Fibroblast of skin of left biceps (primary cell): ENCODE results near the gene UQCRFS1.
"Not testable (repeated sequence)": the region's sequence is repeated elsewhere in the genome, so short reads cannot be mapped to it uniquely, and the experiment has no call there.

Source experiments
- DNase-seq, 2 experiments: peaks; one replicate each; pipeline ENCODE4 v3.0.0-alpha.2; 2013; ENCODE audit warnings: low read depth in 2 of 2

The UQCRFS1 gene

DNA sequence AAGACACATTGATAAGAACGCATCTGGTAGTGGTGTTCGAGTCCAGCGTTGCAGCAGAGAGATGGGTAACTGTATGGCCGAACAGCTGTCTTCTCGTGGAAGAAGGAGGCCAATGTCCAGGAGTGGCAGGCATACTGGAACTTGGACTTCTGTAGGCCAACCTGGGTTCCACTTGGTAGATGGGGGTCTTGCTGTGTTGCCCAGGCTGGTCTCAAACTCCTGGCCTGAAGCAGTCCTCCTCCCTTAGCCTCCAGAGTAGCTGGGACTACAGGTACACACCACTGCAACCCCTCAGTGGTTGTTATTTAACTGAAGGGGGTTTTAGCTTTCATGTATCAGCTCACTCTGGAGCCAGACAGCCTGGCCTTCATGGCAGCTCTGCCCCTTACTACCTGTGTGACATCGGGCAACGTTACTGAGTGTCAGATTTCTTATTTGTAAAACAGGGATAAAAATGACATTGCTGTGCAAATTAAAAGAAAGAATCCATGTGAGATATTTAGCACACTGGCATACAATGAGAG lies 2.4 kb upstream of the UQCRFS1 start:
- DNase-seq, result no peak

DNA sequence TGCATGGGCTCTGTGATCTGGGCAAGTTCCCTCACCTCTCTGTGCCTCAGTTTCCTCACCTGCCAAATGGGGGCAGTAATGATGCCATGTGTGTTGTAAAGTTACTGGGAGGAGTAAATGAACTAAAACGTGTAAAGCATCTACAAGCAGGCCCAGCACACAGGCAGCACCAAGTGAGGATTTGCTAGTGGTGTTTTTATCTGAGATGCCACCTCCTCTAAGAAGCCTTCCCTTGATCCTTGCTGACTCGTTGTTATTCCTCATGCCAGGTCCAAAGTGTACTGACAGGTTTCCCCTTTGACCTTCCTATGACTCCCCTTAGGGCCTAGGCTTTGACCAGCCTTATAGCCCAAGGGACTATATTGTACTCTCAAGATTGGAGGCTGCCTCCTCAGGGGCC lies 1.5 kb upstream of the UQCRFS1 start:
- no peak for DNase-seq

DNA sequence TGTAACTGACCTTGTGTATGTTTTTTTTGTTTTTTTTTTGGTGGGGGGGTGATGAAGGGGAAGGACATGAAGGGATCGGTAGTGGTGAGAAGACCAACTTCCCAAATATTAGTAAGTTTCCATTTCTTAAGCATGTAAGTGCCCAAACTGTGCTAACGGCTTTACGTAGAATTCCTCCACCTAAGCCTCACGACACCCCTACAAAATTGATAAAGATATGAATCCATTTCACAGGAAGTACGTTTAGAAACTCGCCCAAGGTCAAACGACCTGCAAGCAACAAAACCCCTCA lies 649 bp downstream of the UQCRFS1 start:
- no peak for DNase-seq

DNA sequence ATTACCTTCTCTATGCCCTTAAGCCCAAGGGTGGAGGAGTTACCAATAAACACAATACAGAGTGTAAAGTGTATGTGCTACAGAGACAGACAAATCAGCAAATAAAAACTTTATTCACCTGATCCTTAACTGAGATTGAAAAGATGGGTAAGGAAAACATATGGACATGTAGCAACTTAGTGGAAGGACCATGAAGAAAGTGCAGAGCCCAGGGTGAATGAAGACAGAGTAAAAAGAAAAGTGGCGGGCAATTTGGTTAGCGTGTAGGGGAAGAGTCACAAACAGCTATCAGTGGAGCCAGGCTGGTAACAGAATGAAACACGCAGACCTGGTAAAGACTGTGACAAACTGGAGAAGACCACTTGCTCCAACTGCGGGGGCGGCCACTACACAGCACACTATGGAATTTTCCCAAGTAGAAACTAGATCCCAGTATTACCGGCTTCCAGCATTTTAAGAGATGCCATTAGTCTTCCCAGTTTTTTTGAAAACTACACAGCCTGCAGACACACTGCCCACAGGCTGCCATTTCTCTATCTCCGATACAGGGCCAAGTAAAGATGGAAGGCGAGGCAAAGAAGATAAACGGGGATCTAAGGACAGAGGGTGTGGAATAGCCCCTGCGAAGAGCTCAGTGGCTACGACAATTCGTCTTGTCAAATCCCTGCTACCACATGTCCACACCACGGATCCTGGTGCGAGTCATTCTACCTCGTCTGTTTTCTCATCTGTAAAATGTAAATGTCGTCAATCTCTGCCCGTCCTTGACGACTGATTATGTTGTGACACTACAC lies 1.2 kb downstream of the UQCRFS1 start:
- DNase-seq, result no peak

DNA sequence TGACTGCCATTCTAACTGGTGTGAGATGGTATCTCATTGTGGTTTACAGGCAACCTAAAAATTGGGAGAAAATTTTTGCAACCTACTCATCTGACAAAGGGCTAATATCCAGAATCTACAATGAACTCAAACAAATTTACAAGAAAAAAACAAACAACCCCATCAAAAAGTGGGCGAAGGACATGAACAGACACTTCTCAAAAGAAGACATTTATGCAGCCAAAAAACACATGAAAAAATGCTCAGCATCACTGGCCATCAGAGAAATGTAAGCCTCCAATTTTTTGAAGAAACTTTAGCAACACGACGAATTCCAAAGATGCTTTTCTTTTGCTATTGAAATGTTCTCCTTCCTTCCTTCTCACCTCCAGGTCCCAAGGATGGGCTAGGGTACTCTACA lies 1.9 kb downstream of the UQCRFS1 start:
- DNase-seq, result not testable (repeated sequence)

DNA sequence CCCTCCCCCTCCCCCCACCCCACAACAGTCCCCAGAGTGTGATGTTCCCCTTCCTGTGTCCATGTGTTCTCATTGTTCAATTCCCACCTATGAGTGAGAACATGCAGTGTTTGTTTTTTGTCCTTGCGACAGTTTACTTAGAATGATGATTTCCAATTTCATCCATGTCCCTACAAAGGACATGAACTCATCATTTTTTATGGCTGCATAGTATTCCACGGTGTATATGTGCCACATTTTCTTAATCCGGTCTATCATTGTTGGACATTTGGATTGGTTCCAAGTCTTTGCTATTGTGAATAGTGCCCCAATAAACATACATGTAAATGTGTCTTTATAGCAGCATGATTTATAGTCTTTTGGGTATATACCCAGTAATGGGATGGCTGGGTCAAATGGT lies 2.4 kb downstream of the UQCRFS1 start:
- not testable (repeated sequence) for DNase-seq

DNA sequence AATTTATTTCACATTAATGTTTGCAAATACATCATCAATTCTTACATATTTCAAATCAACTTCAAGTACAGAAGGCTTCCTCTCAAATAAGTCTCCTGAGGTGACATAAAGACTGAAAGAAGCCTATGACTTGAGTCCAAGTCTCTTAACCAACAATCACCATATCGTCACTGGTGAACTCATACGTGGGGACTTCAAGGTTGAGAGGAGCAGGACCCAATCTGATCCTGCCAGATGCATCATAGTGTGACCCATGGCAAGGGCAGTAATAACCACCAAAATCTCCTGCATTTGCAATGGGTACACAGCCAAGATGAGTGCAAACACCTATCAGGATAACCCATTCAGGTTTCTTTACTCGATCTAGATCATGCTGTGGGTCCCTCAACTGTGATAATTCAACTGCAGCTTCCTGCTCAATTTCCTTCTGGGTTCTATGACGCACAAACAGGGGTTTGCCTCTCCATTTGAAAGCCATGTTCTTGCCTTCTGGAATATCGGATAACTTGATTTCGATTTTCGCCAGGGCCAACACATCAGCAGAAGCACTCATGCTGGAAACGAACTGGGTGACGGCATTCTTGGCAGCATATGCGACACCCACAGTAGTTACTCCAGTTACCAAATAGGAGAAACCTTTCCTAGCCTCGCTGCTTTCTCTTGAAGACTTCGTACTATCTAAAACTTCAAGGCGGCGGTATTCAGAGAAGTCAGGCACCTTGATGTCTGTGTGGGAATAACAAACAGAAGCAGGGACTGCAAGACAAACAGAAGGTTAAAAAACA lies 5.4 kb downstream of the UQCRFS1 start:
- not testable (repeated sequence) for DNase-seq

DNA sequence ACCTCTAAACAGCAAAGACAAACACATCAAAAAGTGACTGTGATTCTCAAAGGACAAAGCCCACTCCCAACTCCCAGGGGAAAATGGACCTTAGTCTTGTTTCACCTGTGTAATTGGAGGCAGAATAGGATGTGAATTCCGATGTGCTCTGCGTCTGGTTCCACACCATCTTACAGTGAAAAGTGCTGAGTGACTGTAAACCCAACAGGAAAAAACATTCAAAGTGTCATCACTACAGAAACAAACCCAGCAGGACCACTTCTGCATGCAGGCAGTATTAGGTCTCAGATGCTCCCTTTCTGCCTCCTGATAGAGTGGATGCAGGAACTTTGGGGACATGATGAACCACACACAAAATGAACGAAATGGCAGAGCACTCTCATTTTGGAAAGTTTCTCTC lies 6.5 kb downstream of the UQCRFS1 start:
- DNase-seq, result no peak

DNA sequence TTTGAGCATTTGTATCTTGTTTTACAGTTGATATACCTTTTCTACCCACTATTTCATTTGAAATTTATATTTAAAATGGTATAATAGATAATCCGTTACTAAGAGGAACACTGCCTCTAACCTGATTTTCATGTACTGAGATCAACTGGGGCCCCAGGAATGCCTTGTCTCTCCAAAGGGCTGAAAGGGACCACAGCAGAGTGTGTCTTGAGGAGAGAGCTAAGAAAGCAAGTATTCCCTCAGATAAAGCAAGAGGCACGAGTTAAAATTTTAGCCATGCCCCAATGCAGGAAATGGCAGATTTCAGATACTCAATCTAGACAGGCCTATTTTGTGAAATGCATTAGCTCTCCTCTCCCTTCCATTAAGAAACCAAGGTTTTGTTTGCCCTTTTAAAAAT lies 10.7 kb downstream of the UQCRFS1 start:
- DNase-seq, result no peak

DNA sequence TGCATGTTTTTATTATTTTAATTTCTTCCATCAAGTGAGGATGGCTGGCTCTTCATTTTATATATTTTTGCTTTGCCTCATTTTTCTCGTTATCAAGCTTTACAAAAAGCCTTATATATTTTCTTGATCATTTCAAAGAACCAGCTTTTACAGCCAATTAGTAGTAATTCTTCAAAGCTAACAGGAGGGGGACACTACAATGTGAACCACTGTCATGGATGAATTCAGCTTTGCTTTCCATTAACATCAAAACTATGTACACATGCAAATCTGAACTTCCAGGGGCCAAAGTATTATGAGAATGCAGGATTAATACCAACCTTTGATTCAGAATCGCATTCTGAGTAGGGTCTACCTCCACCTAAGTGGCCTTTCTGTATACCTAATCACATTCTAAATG lies 11.1 kb downstream of the UQCRFS1 start:
- DNase-seq, result no peak

DNA sequence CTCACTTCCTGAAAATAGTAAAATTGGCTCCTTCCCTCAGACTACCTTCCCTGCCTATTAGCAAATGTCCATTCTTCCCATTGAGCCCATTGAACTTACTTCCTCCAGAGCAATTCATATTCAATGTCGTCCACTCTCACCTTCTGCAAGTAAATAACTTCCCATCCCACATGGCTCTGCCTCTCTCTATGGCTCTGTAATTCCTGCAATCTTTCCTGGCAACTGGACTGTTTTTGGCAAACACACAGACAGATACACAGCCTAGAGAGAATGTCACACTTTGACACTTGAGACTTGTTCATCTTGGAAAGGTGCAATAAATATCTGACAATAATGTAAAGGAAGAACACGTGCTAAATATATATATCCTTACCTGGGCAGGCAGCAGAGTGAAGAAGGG lies 18.3 kb downstream of the UQCRFS1 start:
- DNase-seq, result no peak

DNA sequence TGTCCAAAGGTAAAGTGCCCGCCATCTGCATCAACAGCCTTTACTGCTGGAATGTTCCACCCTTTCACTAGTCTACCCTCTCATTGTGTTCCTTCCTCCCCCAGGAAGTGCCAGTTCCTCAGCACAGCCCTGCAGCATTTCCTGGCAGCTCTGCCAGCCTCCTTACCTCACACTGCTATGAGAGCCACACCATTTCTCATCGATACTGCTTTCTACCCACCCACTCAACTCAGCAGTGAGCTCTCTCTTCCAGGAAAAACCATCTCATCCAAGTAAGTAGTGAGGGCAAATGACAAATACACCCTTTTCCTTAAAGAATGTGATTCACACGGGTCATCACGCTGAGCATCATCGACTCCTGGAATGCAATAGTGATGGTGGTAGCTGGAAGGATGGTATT lies 19.8 kb downstream of the UQCRFS1 start:
- DNase-seq, result no peak

DNA sequence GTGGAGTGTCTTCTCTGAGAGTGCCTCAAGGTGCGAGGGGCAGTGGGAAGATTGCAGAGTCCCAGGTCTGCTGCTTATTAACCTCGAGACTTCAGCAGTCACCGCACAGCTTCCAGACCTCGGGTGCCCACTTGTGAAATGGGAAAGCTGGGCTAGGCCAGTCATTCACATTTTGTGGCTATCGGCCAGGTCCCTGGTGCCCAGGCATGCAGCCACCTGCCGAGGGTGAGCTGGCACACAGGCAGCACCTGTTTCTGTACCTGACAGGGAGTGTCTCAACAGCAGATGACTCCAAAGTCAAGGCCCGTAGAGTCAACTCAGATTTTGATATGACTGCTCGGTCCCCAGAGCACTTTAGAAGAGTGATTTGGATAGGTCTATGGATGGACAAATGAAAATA lies 21.9 kb downstream of the UQCRFS1 start:
- no peak for DNase-seq

DNA sequence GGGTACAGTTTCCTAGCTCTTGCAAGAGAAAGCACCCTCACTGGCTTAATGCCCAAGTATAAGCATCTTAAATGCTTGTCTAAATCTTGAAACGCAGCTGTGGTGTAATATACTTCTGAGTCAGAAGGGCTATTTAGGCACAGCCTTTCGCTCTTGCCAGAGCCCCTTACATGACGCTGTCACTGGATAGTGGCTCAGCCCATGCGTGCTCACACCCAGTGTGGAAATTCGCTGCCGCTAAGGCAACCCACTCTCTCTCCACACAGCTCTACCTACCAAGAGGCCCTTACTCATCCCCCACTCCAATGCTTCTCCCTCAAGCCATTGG lies 24.0 kb downstream of the UQCRFS1 start:
- no peak for DNase-seq

DNA sequence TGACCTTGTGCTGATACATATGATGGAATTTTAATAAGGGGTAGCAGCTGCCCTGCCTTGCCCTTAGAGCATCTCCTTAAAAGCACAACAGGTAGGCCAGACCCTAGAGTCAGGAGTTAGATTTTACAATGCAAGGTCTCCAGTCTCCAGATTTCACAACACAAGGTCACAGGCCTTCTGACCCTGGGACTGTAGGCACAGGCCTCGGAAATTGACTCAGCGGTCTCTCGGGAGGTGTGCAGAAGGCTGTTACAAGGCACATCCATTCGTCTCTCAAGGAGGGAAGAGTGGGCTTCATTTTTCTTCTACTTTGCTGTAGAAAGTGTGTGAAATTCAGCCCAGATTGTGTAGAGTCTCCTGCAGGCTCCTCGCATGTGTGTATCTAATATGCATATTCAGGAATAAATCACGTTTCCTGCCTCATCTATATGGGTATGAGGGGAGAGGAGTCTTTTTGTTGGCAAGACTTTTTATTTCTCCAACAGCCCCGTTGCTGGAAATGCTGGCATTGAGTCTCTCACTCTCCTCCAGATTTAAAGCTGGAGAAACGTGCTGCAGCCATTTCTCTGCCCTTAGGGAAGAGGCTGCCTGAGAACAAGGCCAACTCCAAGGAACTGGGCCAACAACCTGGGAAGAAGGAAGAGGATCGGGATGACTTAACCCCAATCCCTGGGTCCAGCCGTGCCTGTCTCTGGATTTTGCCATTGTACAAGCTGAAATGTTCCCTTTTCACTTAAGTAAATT lies 24.5 kb downstream of the UQCRFS1 start:
- no peak for DNase-seq

DNA sequence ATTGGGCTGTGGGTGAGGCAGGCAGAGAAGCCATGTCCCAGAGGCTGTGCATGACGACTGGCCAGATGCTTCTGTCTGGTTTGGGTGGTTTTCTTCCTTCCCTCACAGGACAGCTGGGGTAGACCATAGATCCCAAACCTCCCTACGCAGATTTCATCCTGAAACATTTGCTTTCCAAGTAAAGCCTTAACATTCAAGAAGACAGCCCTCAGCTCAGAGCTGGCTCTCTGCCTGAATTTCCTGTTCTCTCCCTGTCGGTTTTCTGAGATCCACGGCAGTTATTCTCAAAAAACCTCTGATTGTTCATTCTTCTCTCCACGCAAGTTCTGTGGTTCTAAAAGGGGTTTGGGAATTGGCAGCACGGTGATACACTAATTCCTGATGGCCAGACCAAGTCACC lies 25.3 kb downstream of the UQCRFS1 start:
- no peak for DNase-seq

DNA sequence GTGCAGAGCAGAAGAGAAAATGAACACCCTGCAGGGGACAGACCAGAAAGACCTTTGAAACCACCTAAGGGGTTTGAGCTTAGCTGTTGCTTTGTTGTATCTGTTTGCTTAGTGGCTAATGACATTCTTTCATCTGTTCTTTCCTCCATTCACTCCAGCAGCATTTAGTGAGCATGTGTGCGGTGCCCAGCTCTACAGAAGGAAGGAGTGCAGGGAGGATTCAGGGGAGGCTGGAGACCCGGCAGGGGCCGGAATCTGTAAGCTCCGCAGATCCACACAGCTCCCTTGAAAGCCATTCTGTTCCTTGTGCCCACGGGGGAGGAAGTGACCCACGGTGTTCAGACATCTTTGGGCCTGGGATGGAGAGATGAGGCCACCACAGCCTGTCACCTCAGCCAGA lies 27.5 kb downstream of the UQCRFS1 start:
- no peak for DNase-seq

DNA sequence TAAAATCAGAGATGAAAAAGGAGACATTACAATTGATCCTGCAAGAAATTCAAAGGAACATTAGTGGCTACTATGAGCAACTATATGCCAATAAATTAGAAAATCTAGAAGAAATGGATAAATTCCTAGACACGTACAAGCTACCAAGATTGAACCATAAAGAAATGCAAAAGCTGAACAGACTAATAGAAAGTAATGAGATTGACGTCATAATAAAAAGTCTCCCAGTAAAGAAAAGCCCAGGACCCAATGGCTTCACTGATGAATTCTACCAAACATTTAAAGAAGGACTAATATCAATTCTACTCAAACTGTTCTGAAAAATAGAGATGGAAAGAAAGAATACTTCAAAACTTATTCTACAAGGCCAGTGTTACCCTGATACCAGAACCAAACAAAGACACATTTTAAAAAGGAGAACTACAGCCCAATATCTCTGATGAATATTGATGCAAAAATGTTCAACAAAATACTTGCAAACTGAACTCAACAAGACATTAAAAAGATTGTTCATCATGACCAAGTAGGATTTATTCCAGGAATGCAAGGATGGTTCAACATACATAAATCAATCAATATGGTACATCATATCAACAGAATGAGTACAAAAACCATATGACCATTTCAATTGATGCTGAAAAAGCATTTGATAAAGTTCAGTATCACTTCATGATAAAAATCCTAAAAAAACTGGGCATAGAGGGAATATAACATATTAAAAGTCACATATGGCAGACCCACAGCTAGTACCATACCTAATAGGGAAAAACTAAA lies 35.8 kb downstream of the UQCRFS1 start:
- DNase-seq, result no peak

DNA sequence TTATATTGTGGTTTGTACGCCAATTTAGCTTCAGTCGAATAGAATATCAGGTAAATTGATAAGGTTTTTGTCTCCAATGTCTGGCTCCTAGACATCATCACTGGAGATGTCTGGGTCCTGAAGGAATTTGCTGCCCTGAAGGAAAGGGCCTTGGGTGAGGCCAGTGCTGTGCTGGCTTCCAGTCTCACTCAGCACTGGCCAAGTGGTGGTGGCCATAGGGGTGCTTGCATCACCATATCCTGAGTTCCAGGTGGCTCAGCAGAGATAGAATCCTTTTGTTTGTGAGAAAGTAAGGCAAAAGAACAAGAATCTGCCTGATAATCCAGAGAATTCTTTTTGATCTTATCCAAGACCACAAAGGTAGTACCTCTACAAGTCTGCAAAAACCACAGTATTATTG lies 39.1 kb downstream of the UQCRFS1 start:
- no peak for DNase-seq

DNA sequence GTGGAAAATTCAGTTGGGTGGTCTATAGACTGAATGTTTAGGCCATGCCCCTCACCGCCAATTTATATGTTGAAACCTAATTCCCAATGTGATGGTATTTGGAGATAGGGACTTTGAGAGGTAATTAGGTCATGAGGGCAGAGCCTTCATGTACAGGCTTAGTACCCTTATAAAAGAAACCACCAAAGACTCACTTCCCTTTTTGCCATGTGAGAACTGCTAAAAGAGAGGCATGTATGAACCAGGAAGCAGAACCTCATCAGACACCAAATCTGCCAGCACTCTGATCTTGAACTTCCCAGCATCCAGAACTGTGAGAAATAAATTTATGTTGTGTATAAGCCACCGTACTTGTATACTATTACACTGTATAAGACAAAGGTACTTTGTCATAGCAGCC lies 40.6 kb downstream of the UQCRFS1 start:
- DNase-seq, result no peak

DNA sequence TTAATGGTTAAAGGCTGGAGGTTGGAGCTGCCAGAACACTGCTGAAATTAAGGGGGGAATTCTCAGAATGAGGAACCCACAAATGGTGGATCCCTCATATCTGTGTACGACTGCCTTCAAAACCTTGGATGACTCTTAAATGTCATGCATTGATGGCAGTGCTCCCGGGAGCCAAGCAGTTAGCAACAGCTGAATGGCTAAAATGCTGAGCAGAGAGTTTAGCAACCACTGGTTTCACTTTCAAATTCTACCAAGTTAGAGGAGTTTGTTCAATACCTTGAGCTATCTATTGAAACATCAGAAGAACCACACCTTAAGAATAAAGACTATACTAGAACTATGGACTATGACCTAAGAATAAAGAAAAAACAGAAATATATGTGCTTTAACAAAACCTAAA lies 41.4 kb downstream of the UQCRFS1 start:
- no peak for DNase-seq

DNA sequence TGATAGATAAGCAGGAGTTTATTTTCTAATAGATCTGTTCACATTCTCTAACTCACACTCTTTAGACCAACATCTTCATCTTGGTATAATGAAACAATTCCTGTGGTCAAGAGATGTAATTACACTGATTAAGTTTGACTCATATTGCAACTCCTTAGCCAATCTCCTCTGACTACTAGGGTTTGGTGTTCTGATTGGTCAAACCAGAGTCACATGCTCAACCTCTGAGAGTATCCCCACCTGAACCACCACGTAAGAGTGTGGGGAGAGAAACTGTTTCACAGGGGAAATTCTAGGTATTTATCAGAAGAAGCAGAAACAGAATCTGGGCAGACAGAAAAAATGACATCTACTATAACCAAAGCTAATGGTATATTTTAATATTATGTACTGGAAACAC lies 42.4 kb downstream of the UQCRFS1 start:
- no peak for DNase-seq
